ENCODE results near the gene FLYWCH1. TPM values are rescaled to one million over a fixed set of nuclear protein-coding genes. Genes with fewer than 3 reads are reported as not detected.

The FLYWCH1 gene
- total and polyA plus RNA-seq, 9 of the 15 experiments (the other 6 are each of a cell fraction or from before 2014, with no cell fraction given), result 0.18 to 33.6 (median 11.3) TPM

DNA sequence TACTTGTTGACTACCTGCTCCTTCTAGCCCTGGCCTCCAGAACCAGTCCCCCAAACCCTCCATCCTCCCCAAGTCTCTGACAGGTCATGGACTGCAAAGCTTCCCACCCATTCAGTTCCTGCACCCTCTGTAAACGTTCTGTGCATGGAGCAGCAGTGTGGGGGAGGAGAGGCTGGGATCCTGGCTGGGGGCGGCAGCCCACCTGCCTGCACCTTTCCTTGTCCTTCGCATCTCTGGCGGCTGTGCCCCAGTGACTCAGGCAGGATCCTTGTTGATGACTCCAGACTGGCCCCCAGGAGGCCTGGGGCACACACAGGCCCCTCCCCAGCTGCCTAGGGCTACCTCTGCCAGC lies 70.1 kb downstream of the FLYWCH1 start:
- H3K27me3 ChIP-seq (ENCODE audit: control insufficient read depth in 2 of 2, insufficient read depth in 2 of 2, low read length in 2 of 2), result no peaks in the 10 kb centered on the region
- peaks cover 26% of the 10 kb centered on the region; the same call in 2 of the 3 replicates for H3K36me3 ChIP-seq (ENCODE audit: control insufficient read depth, insufficient read depth, low read length)
- no TSS peak for BruUV-seq (replicated peaks)
- H3K4me2 ChIP-seq (ENCODE audit: insufficient read depth, low read length), result peak overlapping the region; percentile 97
- H3K79me2 ChIP-seq (ENCODE audit: control insufficient read depth, insufficient read depth, low read length), result peaks cover 41% of the 10 kb centered on the region
- H4K20me1 ChIP-seq (replicated peaks; ENCODE audit: control insufficient read depth, insufficient read depth, low read length), result no peaks in the 10 kb centered on the region
- CTCF ChIA-PET (ENCODE audit: low intra/inter-chr PET ratio), result interaction anchor here (0.5 to 0.6 kb wide), 2 partner anchors 106 to 1326 kb away, joined by 3 to 6 read pairs; no protein-coding TSS in a partner anchor
- H3K9me3 ChIP-seq (replicated peaks; ENCODE audit: control insufficient read depth, insufficient read depth, low read depth, low read length), result no peaks in the 10 kb centered on the region
- intact Hi-C loops (cut with micrococcal nuclease), result loop anchor here (2.0 to 5.0 kb wide), 4 partner anchors 13 to 110 kb away; partner anchors contain the start of gene PAQR4
- peak overlapping the region; percentile 63 for H3K4me3 ChIP-seq
- POLR2A ChIA-PET, result interaction anchor here (0.8 to 3.5 kb wide), 9 partner anchors 9 to 98 kb away, joined by 3 to 23 read pairs (median 4); partner anchors contain the start of genes FLYWCH2 and PAQR4
- in situ Hi-C loops (cut with MboI), result no loop called here
- no peaks in the 10 kb centered on the region for H3K9me1 ChIP-seq (ENCODE audit: control insufficient read depth, insufficient read depth, low read length)
- ATAC-seq, result peak; percentile 5
- FAIRE-seq, result no peak
- H3K27ac ChIP-seq (ENCODE audit: extremely low read depth, low read depth, low read length), result peak overlapping the region; percentile 99
- H3K4me1 ChIP-seq (replicated peaks in 1 of 2; ENCODE audit: control insufficient read depth in 2 of 2, insufficient read depth in 2 of 2, low read length in 2 of 2), result peaks cover 19 to 77% of the 10 kb centered on the region in 2 experiments
- peak; percentile 49 to 69 (median 52) for DNase-seq (ENCODE audit: extremely low read depth in 1 of 4, low spot score in 3 of 4)
- H3K9ac ChIP-seq (ENCODE audit: insufficient read depth in 1 of 2, low read depth in 2 of 2, low read length in 2 of 2), result peak overlapping the region; percentile 97 to 100
- H2AFZ ChIP-seq (ENCODE audit: low read depth, low read length), result peak overlapping the region; percentile 72
- WGBS (ENCODE audit: insufficient coverage, low coverage, missing lambda C conversion rate), result 0% methylated on average over 4 of the region's 4 CpGs
- TF ChIP-seq, protein P1, sequence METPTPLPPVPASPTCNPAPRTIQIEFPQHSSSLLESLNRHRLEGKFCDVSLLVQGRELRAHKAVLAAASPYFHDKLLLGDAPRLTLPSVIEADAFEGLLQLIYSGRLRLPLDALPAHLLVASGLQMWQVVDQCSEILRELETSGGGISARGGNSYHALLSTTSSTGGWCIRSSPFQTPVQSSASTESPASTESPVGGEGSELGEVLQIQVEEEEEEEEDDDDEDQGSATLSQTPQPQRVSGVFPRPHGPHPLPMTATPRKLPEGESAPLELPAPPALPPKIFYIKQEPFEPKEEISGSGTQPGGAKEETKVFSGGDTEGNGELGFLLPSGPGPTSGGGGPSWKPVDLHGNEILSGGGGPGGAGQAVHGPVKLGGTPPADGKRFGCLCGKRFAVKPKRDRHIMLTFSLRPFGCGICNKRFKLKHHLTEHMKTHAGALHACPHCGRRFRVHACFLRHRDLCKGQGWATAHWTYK (CRISPR knock-in tag; IDR thresholded peaks at IDR 0.05), result no peak
- TF ChIP-seq KAT2B (IDR thresholded peaks at IDR 0.05; ENCODE audit: low read depth, low read length) (no peak), TCF7L2 (IDR thresholded peaks at IDR 0.05; ENCODE audit: low read depth, low read length) (no peak), ZSCAN32 (CRISPR knock-in tag; IDR thresholded peaks at IDR 0.05) (no peak), ZNF274 (IDR thresholded peaks at IDR 0.05; ENCODE audit: borderline replicate concordance, low read depth, low read length) (no peak), SP1 (CRISPR knock-in tag; IDR thresholded peaks at IDR 0.05) (no peak), NR2C1 (IDR thresholded peaks at IDR 0.05) (no peak), NR2C1 (tag; IDR thresholded peaks at IDR 0.05) (no peak), RAD21 (CRISPR knock-in tag; conservative IDR thresholded peaks at IDR 0.05 in 1 of 2, IDR thresholded peaks at IDR 0.05 in 1 of 2) (no peak; a peak in 1 of 4 replicates)
- TF ChIP-seq, protein P2, sequence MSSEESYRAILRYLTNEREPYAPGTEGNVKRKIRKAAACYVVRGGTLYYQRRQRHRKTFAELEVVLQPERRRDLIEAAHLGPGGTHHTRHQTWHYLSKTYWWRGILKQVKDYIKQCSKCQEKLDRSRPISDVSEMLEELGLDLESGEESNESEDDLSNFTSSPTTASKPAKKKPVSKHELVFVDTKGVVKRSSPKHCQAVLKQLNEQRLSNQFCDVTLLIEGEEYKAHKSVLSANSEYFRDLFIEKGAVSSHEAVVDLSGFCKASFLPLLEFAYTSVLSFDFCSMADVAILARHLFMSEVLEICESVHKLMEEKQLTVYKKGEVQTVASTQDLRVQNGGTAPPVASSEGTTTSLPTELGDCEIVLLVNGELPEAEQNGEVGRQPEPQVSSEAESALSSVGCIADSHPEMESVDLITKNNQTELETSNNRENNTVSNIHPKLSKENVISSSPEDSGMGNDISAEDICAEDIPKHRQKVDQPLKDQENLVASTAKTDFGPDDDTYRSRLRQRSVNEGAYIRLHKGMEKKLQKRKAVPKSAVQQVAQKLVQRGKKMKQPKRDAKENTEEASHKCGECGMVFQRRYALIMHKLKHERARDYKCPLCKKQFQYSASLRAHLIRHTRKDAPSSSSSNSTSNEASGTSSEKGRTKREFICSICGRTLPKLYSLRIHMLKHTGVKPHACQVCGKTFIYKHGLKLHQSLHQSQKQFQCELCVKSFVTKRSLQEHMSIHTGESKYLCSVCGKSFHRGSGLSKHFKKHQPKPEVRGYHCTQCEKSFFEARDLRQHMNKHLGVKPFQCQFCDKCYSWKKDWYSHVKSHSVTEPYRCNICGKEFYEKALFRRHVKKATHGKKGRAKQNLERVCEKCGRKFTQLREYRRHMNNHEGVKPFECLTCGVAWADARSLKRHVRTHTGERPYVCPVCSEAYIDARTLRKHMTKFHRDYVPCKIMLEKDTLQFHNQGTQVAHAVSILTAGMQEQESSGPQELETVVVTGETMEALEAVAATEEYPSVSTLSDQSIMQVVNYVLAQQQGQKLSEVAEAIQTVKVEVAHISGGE (CRISPR knock-in tag; IDR thresholded peaks at IDR 0.05), result no peak
- TF ChIP-seq, protein P3, sequence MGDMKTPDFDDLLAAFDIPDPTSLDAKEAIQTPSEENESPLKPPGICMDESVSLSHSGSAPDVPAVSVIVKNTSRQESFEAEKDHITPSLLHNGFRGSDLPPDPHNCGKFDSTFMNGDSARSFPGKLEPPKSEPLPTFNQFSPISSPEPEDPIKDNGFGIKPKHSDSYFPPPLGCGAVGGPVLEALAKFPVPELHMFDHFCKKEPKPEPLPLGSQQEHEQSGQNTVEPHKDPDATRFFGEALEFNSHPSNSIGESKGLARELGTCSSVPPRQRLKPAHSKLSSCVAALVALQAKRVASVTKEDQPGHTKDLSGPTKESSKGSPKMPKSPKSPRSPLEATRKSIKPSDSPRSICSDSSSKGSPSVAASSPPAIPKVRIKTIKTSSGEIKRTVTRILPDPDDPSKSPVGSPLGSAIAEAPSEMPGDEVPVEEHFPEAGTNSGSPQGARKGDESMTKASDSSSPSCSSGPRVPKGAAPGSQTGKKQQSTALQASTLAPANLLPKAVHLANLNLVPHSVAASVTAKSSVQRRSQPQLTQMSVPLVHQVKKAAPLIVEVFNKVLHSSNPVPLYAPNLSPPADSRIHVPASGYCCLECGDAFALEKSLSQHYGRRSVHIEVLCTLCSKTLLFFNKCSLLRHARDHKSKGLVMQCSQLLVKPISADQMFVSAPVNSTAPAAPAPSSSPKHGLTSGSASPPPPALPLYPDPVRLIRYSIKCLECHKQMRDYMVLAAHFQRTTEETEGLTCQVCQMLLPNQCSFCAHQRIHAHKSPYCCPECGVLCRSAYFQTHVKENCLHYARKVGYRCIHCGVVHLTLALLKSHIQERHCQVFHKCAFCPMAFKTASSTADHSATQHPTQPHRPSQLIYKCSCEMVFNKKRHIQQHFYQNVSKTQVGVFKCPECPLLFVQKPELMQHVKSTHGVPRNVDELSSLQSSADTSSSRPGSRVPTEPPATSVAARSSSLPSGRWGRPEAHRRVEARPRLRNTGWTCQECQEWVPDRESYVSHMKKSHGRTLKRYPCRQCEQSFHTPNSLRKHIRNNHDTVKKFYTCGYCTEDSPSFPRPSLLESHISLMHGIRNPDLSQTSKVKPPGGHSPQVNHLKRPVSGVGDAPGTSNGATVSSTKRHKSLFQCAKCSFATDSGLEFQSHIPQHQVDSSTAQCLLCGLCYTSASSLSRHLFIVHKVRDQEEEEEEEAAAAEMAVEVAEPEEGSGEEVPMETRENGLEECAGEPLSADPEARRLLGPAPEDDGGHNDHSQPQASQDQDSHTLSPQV (IDR thresholded peaks at IDR 0.05), result peak; percentile 21; the same call in 1 of the 2 replicates

Data from K562 (cell line).